GM12892 (cell line): ENCODE data around the gene FNIP2.

Experiments used
- POLR2A ChIP-seq: IDR thresholded peaks from 2 replicates; pipeline ENCODE4 v1.6.1; 2011; ENCODE audit warnings: low read depth, low read length, control low read depth
- POLR2AphosphoS5 ChIP-seq: IDR thresholded peaks from 2 replicates; pipeline ENCODE4 v1.6.1; 2011; ENCODE audit warnings: low read depth, low read length, control low read depth
- TAF1 ChIP-seq: IDR thresholded peaks from 2 replicates; pipeline ENCODE4 v1.6.1; 2011; ENCODE audit warnings: low read depth, mild to moderate bottlenecking, control low read depth, low read length, borderline replicate concordance

GRCh38 chr4:158822348-158822747 lies 53.5 kb downstream of the FNIP2 start:
- TF ChIP-seq POLR2A (no peak), POLR2AphosphoS5 (no peak), TAF1 (no peak)
